HEK293 (cell line): ENCODE measurements around the gene CCL2.

Source experiments
- CTCF ChIA-PET: fragments of 350-600 bp; formaldehyde crosslinking; extraction: SDS; loops from one replicate; lab custom pipeline; 2021; ENCODE audit warnings: antibody characterized with exemption; lab: Yijun Ruan, JAX
- POLR2A ChIA-PET: fragments of 300-600 bp; formaldehyde crosslinking; extraction: SDS; loops from one replicate; lab custom pipeline; 2020; ENCODE audit warnings: antibody characterized with exemption, inconsistent platforms; lab: Yijun Ruan, JAX
- H3K27ac ChIP-seq: fragments of 200-500 bp; sonication (Bioruptor generic); 2 replicates; pipeline ENCODE4 v1.5.1; 2014; ENCODE audit warnings: low read depth, low read length, control low read depth, inconsistent platforms; ENCODE audit errors: extremely low read depth
- H3K36me3 ChIP-seq, 2 experiments: fragments of 200-500 bp in 1 of 2; sonication (Bioruptor generic) in 1 of 2; 1 replicate in 1 of 2; 2 replicates in 1 of 2; pipeline ENCODE4 v1.5.1; 2014 to 2017; ENCODE audit warnings: inconsistent platforms in 2 of 2, low read length in 2 of 2; ENCODE audit not compliant: control insufficient read depth in 2 of 2, insufficient read depth in 1 of 2
- H3K4me1 ChIP-seq: fragments of 200-500 bp; sonication (Bioruptor generic); 2 replicates; pipeline ENCODE4 v1.5.1; 2014; ENCODE audit warnings: mild to moderate bottlenecking, low read length, inconsistent platforms; ENCODE audit not compliant: control insufficient read depth, insufficient read depth
- H3K4me3 ChIP-seq: 2 replicates; pipeline ENCODE4 v1.5.1; 2011; ENCODE audit warnings: low read depth, mild to moderate bottlenecking, control low read depth, low read length, moderate library complexity
- H3K9me3 ChIP-seq: fragments of 200-500 bp; sonication (Bioruptor generic); 2 replicates; pipeline ENCODE4 v1.5.1; 2014; ENCODE audit warnings: low read depth, low read length, inconsistent platforms; ENCODE audit not compliant: control insufficient read depth, insufficient read depth
- IKZF3 ChIP-seq: fragments of 450-650 bp; IDR thresholded peaks from 2 replicates; pipeline ENCODE4 v1.5.0; 2018; ENCODE audit warnings: missing biosample characterization, mild to moderate bottlenecking, missing genetic modification characterization, moderate library complexity
- PRDM1 ChIP-seq: fragments of 450-650 bp; formaldehyde crosslinking; IDR thresholded peaks from 2 replicates; pipeline ENCODE4; 2016; ENCODE audit warnings: missing biosample characterization, missing genetic modification characterization
- SETDB1 ChIP-seq: IDR thresholded peaks from one replicate; pipeline ENCODE4 v1.6.1; 2017; ENCODE audit warnings: mild to moderate bottlenecking, low read length, moderate library complexity, mixed read lengths; ENCODE audit not compliant: insufficient read length
- SP2 ChIP-seq: fragments of 450-650 bp; formaldehyde crosslinking; IDR thresholded peaks from 2 replicates; pipeline ENCODE4 v1.5.1; 2016; ENCODE audit warnings: missing biosample characterization, missing genetic modification characterization
- ZBTB8A ChIP-seq: fragments of 450-650 bp; formaldehyde crosslinking; IDR thresholded peaks from 2 replicates; pipeline ENCODE4 v1.5.1; 2016; ENCODE audit warnings: missing biosample characterization, missing genetic modification characterization
- ZFP37 ChIP-seq: fragments of 450-650 bp; formaldehyde crosslinking; IDR thresholded peaks from 2 replicates; pipeline ENCODE4 v1.5.1; 2016; ENCODE audit warnings: missing biosample characterization, missing genetic modification characterization
- ZNF16 ChIP-seq: fragments of 450-650 bp; formaldehyde crosslinking; IDR thresholded peaks from 2 replicates; pipeline ENCODE4 v1.5.1; 2016; ENCODE audit warnings: low read depth, missing biosample characterization, missing genetic modification characterization
- ZNF202 ChIP-seq: fragments of 450-650 bp; formaldehyde crosslinking; IDR thresholded peaks from 2 replicates; pipeline ENCODE4 v1.5.1; 2016; ENCODE audit warnings: missing biosample characterization, missing genetic modification characterization, borderline replicate concordance
- ZNF214 ChIP-seq: fragments of 450-650 bp; formaldehyde crosslinking; IDR thresholded peaks from 2 replicates; pipeline ENCODE4 v1.5.1; 2017; ENCODE audit warnings: missing biosample characterization, mild to moderate bottlenecking, missing genetic modification characterization, borderline replicate concordance
- ZNF24 ChIP-seq: fragments of 450-650 bp; formaldehyde crosslinking; IDR thresholded peaks from 2 replicates; pipeline ENCODE4 v1.5.1; 2016; ENCODE audit warnings: missing biosample characterization, missing genetic modification characterization
- ZNF248 ChIP-seq: fragments of 450-650 bp; formaldehyde crosslinking; IDR thresholded peaks from 2 replicates; pipeline ENCODE4 v1.5.1; 2017; ENCODE audit warnings: missing biosample characterization, missing genetic modification characterization
- ZNF561 ChIP-seq: fragments of 450-650 bp; IDR thresholded peaks from 2 replicates; pipeline ENCODE4 v1.5.1; 2018; ENCODE audit warnings: missing biosample characterization, missing genetic modification characterization, borderline replicate concordance
- ZNF626 ChIP-seq: fragments of 450-650 bp; sonication (Bioruptor Pico); formaldehyde crosslinking; IDR thresholded peaks from 2 replicates; pipeline ENCODE4 v1.5.1; 2018; ENCODE audit warnings: missing biosample characterization, missing genetic modification characterization, inconsistent platforms
- ZNF654 ChIP-seq: fragments of 450-650 bp; formaldehyde crosslinking; IDR thresholded peaks from 2 replicates; pipeline ENCODE4 v1.5.1; 2016; ENCODE audit warnings: low read depth, missing biosample characterization, missing genetic modification characterization
- ZNF776 ChIP-seq: fragments of 450-650 bp; formaldehyde crosslinking; IDR thresholded peaks from 2 replicates; pipeline ENCODE4 v1.5.0; 2017; ENCODE audit warnings: missing biosample characterization, missing genetic modification characterization, borderline replicate concordance
- ZNF837 ChIP-seq: fragments of 450-650 bp; formaldehyde crosslinking; IDR thresholded peaks from 2 replicates; pipeline ENCODE4 v1.5.1; 2016; ENCODE audit warnings: missing biosample characterization, missing genetic modification characterization
- ZNF843 ChIP-seq: fragments of 450-650 bp; formaldehyde crosslinking; IDR thresholded peaks from 2 replicates; pipeline ENCODE4 v1.5.1; 2016; ENCODE audit warnings: missing biosample characterization, missing genetic modification characterization
- TF ChIP-seq, protein P1 (sequence below): fragments of 450-650 bp; formaldehyde crosslinking; IDR thresholded peaks from 2 replicates; pipeline ENCODE4 v1.5.0; 2017; ENCODE audit warnings: missing biosample characterization, missing genetic modification characterization, borderline replicate concordance
- TF ChIP-seq, protein P2 (sequence below): fragments of 450-650 bp; formaldehyde crosslinking; IDR thresholded peaks from 2 replicates; pipeline ENCODE4 v1.5.1; 2016; ENCODE audit warnings: missing biosample characterization, missing genetic modification characterization, low read depth
- TF ChIP-seq, protein P3 (sequence below): fragments of 450-650 bp; formaldehyde crosslinking; IDR thresholded peaks from 2 replicates; pipeline ENCODE4 v1.5.1; 2016; ENCODE audit warnings: missing biosample characterization, missing genetic modification characterization
- TF ChIP-seq, protein P4 (sequence below): fragments of 450-650 bp; formaldehyde crosslinking; IDR thresholded peaks from 2 replicates; pipeline ENCODE4 v1.5.1; 2017; ENCODE audit warnings: missing biosample characterization, missing genetic modification characterization
- TF ChIP-seq, protein P5 (sequence below): fragments of 450-650 bp; formaldehyde crosslinking; IDR thresholded peaks from 2 replicates; pipeline ENCODE4 v1.5.1; 2016; ENCODE audit warnings: missing biosample characterization, missing genetic modification characterization
- TF ChIP-seq, protein P6 (sequence below): fragments of 450-650 bp; formaldehyde crosslinking; IDR thresholded peaks from 2 replicates; pipeline ENCODE4 v1.5.1; 2017; ENCODE audit warnings: missing biosample characterization, missing genetic modification characterization

CCL2 gene

DNA sequence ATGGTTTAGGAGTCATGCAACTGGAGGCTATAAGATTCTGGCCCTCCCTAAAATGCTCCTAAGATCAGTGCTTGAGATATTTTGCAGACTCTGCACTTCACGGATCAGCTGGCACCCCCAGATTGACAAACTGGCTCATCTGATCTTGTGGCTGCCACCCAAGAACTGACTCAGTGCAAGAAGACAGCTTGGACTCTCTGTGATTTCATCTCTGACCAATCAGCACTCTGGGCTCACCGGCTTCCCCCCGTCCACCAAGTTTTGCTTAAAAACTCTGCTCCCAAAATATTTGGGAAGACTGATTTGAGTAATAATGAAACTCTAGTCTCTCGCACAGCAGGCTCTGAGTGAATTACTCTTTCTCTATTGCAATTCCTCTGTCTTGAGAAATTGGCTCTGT is 26.3 kb upstream of the CCL2 start (continued):
- TF ChIP-seq, protein P1, sequence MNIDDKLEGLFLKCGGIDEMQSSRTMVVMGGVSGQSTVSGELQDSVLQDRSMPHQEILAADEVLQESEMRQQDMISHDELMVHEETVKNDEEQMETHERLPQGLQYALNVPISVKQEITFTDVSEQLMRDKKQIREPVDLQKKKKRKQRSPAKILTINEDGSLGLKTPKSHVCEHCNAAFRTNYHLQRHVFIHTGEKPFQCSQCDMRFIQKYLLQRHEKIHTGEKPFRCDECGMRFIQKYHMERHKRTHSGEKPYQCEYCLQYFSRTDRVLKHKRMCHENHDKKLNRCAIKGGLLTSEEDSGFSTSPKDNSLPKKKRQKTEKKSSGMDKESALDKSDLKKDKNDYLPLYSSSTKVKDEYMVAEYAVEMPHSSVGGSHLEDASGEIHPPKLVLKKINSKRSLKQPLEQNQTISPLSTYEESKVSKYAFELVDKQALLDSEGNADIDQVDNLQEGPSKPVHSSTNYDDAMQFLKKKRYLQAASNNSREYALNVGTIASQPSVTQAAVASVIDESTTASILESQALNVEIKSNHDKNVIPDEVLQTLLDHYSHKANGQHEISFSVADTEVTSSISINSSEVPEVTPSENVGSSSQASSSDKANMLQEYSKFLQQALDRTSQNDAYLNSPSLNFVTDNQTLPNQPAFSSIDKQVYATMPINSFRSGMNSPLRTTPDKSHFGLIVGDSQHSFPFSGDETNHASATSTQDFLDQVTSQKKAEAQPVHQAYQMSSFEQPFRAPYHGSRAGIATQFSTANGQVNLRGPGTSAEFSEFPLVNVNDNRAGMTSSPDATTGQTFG (tag by site-specific recombination) = no peak

DNA sequence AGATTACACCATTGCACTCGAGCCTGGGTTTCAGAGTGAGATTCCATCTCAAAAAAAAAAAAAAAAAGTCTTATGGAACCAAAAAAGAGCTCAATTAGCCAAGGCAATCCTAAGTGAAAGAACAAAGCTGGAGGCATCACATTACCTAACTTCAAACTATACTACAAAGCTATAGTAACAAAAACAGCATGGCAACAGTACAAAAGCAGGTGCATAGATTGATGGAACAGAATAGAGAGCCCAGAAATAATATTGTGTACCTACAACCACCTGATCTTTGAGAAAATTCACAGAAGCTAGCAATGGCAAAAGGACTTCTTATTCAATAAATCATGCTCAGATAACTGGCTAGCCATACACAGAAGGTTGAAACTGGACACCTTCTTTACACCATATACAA is 24.7 kb upstream of the CCL2 start:
- H3K9me3 ChIP-seq = no peaks in the 10 kb centered on the region
- ChIA-PET POLR2A (no interaction called here), CTCF (interaction anchor here (1.4 to 2.0 kb wide), 2 partner anchors 30 to 130 kb away, joined by 3 to 8 read pairs; no protein-coding TSS in a partner anchor)
- TF ChIP-seq ZNF776 (tag by site-specific recombination) = no peak
- no peak for TF ChIP-seq ZNF202
- TF ChIP-seq ZNF214 (tag by site-specific recombination) = no peak
- no peak for TF ChIP-seq ZNF16 (tag by site-specific recombination)
- TF ChIP-seq SP2 = no peak
- TF ChIP-seq, protein P2, sequence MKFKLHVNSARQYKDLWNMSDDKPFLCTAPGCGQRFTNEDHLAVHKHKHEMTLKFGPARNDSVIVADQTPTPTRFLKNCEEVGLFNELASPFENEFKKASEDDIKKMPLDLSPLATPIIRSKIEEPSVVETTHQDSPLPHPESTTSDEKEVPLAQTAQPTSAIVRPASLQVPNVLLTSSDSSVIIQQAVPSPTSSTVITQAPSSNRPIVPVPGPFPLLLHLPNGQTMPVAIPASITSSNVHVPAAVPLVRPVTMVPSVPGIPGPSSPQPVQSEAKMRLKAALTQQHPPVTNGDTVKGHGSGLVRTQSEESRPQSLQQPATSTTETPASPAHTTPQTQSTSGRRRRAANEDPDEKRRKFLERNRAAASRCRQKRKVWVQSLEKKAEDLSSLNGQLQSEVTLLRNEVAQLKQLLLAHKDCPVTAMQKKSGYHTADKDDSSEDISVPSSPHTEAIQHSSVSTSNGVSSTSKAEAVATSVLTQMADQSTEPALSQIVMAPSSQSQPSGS = no peak
- TF ChIP-seq ZNF843 (tag by site-specific recombination) = no peak
- TF ChIP-seq, protein P3, sequence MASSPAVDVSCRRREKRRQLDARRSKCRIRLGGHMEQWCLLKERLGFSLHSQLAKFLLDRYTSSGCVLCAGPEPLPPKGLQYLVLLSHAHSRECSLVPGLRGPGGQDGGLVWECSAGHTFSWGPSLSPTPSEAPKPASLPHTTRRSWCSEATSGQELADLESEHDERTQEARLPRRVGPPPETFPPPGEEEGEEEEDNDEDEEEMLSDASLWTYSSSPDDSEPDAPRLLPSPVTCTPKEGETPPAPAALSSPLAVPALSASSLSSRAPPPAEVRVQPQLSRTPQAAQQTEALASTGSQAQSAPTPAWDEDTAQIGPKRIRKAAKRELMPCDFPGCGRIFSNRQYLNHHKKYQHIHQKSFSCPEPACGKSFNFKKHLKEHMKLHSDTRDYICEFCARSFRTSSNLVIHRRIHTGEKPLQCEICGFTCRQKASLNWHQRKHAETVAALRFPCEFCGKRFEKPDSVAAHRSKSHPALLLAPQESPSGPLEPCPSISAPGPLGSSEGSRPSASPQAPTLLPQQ (tag by site-specific recombination) = no peak
- TF ChIP-seq ZNF561 (tag by site-specific recombination) = no peak
- TF ChIP-seq IKZF3 (tag by site-specific recombination) = no peak
- TF ChIP-seq ZFP37 (tag by site-specific recombination) = no peak
- TF ChIP-seq ZNF248 (tag by site-specific recombination) = no peak
- TF ChIP-seq ZNF837 = no peak
- TF ChIP-seq, protein P4, sequence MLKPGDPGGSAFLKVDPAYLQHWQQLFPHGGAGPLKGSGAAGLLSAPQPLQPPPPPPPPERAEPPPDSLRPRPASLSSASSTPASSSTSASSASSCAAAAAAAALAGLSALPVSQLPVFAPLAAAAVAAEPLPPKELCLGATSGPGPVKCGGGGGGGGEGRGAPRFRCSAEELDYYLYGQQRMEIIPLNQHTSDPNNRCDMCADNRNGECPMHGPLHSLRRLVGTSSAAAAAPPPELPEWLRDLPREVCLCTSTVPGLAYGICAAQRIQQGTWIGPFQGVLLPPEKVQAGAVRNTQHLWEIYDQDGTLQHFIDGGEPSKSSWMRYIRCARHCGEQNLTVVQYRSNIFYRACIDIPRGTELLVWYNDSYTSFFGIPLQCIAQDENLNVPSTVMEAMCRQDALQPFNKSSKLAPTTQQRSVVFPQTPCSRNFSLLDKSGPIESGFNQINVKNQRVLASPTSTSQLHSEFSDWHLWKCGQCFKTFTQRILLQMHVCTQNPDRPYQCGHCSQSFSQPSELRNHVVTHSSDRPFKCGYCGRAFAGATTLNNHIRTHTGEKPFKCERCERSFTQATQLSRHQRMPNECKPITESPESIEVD (tag by site-specific recombination) = no peak
- TF ChIP-seq ZNF626 (tag by site-specific recombination) = no peak
- TF ChIP-seq ZNF24 (tag by site-specific recombination) = no peak
- no peak overlapping the region for H3K27ac ChIP-seq
- H3K36me3 ChIP-seq = no peaks in the 10 kb centered on the region
- peaks cover 10% of the 10 kb centered on the region for H3K4me1 ChIP-seq
- no peak overlapping the region for H3K4me3 ChIP-seq

DNA sequence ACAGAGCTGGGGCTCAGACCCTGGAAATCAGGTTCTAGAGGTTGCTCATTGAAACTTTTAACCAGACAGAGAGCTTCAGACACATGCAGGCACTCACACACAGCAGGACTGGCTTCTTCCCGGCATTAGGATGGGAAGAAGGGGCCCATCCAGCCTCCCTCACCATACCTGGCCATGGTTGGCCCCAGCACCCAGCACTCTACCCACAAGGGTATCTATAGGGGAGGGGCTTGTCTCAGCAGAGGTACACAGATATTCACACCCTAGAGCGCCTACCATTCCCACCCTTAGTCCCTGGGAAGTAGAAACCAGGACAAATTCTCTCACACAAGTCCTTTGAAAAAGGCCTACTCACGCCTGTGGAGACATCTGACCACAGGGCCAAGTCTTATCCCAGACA is 20.5 kb upstream of the CCL2 start:
- no peak overlapping the region for H3K27ac ChIP-seq
- POLR2A ChIA-PET = no interaction called here
- H3K4me3 ChIP-seq = no peak overlapping the region
- CTCF ChIA-PET = interaction anchor here (1.4 to 5.0 kb wide), 2 partner anchors 33 to 127 kb away, joined by 6 to 21 read pairs; no protein-coding TSS in a partner anchor
- H3K9me3 ChIP-seq = no peaks in the 10 kb centered on the region
- peaks cover 10% of the 10 kb centered on the region for H3K4me1 ChIP-seq
- no peaks in the 10 kb centered on the region for H3K36me3 ChIP-seq
- TF ChIP-seq, protein P5, sequence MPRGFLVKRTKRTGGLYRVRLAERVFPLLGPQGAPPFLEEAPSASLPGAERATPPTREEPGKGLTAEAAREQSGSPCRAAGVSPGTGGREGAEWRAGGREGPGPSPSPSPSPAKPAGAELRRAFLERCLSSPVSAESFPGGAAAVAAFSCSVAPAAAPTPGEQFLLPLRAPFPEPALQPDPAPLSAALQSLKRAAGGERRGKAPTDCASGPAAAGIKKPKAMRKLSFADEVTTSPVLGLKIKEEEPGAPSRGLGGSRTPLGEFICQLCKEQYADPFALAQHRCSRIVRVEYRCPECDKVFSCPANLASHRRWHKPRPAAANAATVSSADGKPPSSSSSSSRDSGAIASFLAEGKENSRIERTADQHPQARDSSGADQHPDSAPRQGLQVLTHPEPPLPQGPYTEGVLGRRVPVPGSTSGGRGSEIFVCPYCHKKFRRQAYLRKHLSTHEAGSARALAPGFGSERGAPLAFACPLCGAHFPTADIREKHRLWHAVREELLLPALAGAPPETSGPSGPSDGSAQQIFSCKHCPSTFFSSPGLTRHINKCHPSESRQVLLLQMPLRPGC (tag by site-specific recombination) = no peak
- TF ChIP-seq ZNF843 (tag by site-specific recombination) (no peak), SETDB1 (no peak), PRDM1 (tag by site-specific recombination) (no peak), ZNF654 (no peak), ZBTB8A (tag by site-specific recombination) (no peak)
- TF ChIP-seq, protein P6, sequence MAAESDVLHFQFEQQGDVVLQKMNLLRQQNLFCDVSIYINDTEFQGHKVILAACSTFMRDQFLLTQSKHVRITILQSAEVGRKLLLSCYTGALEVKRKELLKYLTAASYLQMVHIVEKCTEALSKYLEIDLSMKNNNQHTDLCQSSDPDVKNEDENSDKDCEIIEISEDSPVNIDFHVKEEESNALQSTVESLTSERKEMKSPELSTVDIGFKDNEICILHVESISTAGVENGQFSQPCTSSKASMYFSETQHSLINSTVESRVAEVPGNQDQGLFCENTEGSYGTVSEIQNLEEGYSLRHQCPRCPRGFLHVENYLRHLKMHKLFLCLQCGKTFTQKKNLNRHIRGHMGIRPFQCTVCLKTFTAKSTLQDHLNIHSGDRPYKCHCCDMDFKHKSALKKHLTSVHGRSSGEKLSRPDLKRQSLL (tag by site-specific recombination) = no peak
